GM23248 (cell line): ENCODE data around the gene GNAT3. TPM values are rescaled to one million over a fixed set of nuclear protein-coding genes. Genes with fewer than 3 reads are reported as not detected.

Experiments
- DNase-seq: peaks from one replicate; pipeline ENCODE4 v3.0.0-alpha.2; 2015
- H2AFZ ChIP-seq: fragments of 200-600 bp; sonication (generic); 2 replicates; pipeline ENCODE4 v1.6.1; 2016; ENCODE audit warnings: antibody characterized with exemption
- H3F3A ChIP-seq: fragments of 200-600 bp; sonication (generic); 2 replicates; pipeline ENCODE4 v1.6.1; 2016; ENCODE audit warnings: mild to moderate bottlenecking, antibody characterized with exemption, mixed run types; ENCODE audit not compliant: insufficient read depth
- H3K27ac ChIP-seq: fragments of 200-600 bp; sonication (generic); 2 replicates; pipeline ENCODE4 v1.5.1; 2016; ENCODE audit warnings: mild to moderate bottlenecking
- H3K27me3 ChIP-seq: fragments of 200-600 bp; sonication (generic); replicated peaks from 2 replicates; pipeline ENCODE4 v1.6.1; 2016; ENCODE audit warnings: mild to moderate bottlenecking; ENCODE audit not compliant: insufficient read depth
- H3K36me3 ChIP-seq: fragments of 200-600 bp; sonication (generic); 2 replicates; pipeline ENCODE4 v1.6.1; 2016; ENCODE audit warnings: low read depth, mild to moderate bottlenecking
- H3K4me1 ChIP-seq: fragments of 200-600 bp; sonication (generic); 2 replicates; pipeline ENCODE4 v1.6.1; 2016; ENCODE audit warnings: mild to moderate bottlenecking; ENCODE audit not compliant: insufficient read depth
- H3K4me2 ChIP-seq: fragments of 200-600 bp; sonication (generic); one replicate; pipeline ENCODE4 v1.6.1; 2016; ENCODE audit warnings: mild to moderate bottlenecking; ENCODE audit not compliant: unreplicated experiment
- H3K4me3 ChIP-seq: fragments of 200-600 bp; sonication (generic); 2 replicates; pipeline ENCODE4 v1.5.1; 2016; ENCODE audit warnings: mild to moderate bottlenecking
- H3K79me2 ChIP-seq: fragments of 200-600 bp; sonication (generic); 2 replicates; pipeline ENCODE4 v1.6.1; 2016; ENCODE audit warnings: mild to moderate bottlenecking; ENCODE audit not compliant: insufficient read depth
- H3K9ac ChIP-seq: fragments of 200-600 bp; sonication (generic); 2 replicates; pipeline ENCODE4 v1.6.1; 2016; ENCODE audit warnings: mild to moderate bottlenecking
- H3K9me2 ChIP-seq: fragments of 200-600 bp; sonication (generic); 2 replicates; pipeline ENCODE4 v1.6.1; 2016; ENCODE audit warnings: mixed run types, mild to moderate bottlenecking, moderate library complexity; ENCODE audit not compliant: insufficient read depth
- H3K9me3 ChIP-seq: fragments of 200-600 bp; sonication (generic); one replicate; pipeline ENCODE4 v1.6.1; 2017; ENCODE audit warnings: low read depth
- H4K20me1 ChIP-seq: fragments of 200-600 bp; sonication (generic); 2 replicates; pipeline ENCODE4 v1.6.0; 2016; ENCODE audit not compliant: insufficient read depth
- EZH2 ChIP-seq: fragments of 200-600 bp; sonication (generic); IDR thresholded peaks from 2 replicates; pipeline ENCODE4 v1.6.1; 2018; ENCODE audit warnings: antibody characterized with exemption, mild to moderate bottlenecking; ENCODE audit not compliant: insufficient read depth, poor library complexity, severe bottlenecking
- EZH2phosphoT487 ChIP-seq: fragments of 200-600 bp; sonication (generic); IDR thresholded peaks from 2 replicates; pipeline ENCODE4 v1.6.1; 2018; ENCODE audit warnings: antibody characterized with exemption, moderate library complexity, mild to moderate bottlenecking, low read depth; ENCODE audit not compliant: insufficient read depth
- WGBS, 2 experiments: methylation state at CpG; one replicate each; pipeline ENCODE4 v1.1.6; 2015 to 2017; ENCODE audit warnings: low lambda C conversion rate in 2 of 2, low coverage in 1 of 2; ENCODE audit errors: missing lambda C conversion rate in 2 of 2; 5-methylcytosine and 5-hydroxymethylcytosine counted together
- in situ Hi-C: fragments of 300-500 bp; cut with MboI; formaldehyde crosslinking; loops from 2 replicates; pipeline ENCODE4 v1.15.0; 2020
- polyA plus RNA-seq: library from polyadenylated mRNA; unstranded; fragments of >200 nt; fragmentation: Nextera tagmentation; extraction: Ambion mirVana; gene quantifications from 2 replicates; pipeline ENCODE4 v1.2.1, GENCODE V29; 2016
- total RNA-seq: library from RNA; depleted of rRNA; stranded (reverse); fragments of >200 nt; shearing (Covaris generic); gene quantifications from 2 replicates; pipeline ENCODE4 v1.2.3, GENCODE V29; 2014

GNAT3 gene
- total and polyA plus RNA-seq, 2 experiments from 2014 or later = not detected

- TF ChIP-seq EZH2 = no peak
- Histone ChIP-seq H2AFZ (no peak overlapping the region), H4K20me1 (no peaks in the 10 kb centered on the region), H3K79me2 (no peaks in the 10 kb centered on the region), H3K4me3 (no peak overlapping the region), H3F3A (no peaks in the 10 kb centered on the region), H3K36me3 (no peaks in the 10 kb centered on the region), H3K9ac (no peak overlapping the region), H3K27me3 (no peaks in the 10 kb centered on the region), H3K9me2 (no peaks in the 10 kb centered on the region), H3K4me2 (no peak overlapping the region), H3K27ac (no peak overlapping the region), H3K9me3 (no peaks in the 10 kb centered on the region), H3K4me1 (no peaks in the 10 kb centered on the region)
- 88 to 91% methylated on average over 4 of the region's 4 CpGs for WGBS, 2 experiments
- no peak for DNase-seq
- in situ Hi-C loops = no loop called here
These were observed 51.9 kb downstream of the GNAT3 start for GRCh38 chr7:80459776-80460510.

GRCh38 chr7:80458822-80459725 is 52.8 kb downstream of the GNAT3 start:
- Histone ChIP-seq H2AFZ (no peak overlapping the region), H3K9me2 (no peaks in the 10 kb centered on the region), H3K36me3 (no peaks in the 10 kb centered on the region), H3K4me2 (no peak overlapping the region), H3F3A (no peaks in the 10 kb centered on the region), H3K9me3 (no peaks in the 10 kb centered on the region), H3K9ac (no peak overlapping the region), H3K27ac (no peak overlapping the region), H3K4me3 (no peak overlapping the region), H4K20me1 (no peaks in the 10 kb centered on the region), H3K27me3 (no peaks in the 10 kb centered on the region), H3K4me1 (no peaks in the 10 kb centered on the region), H3K79me2 (no peaks in the 10 kb centered on the region)
- in situ Hi-C loops = no loop called here
- 89 to 90% methylated on average over 6 of the region's 6 CpGs for WGBS, 2 experiments
- no peak for DNase-seq
- TF ChIP-seq EZH2phosphoT487 (no peak), EZH2 (no peak)

- 47 to 56% methylated on average over 2 of the region's 2 CpGs for WGBS, 2 experiments
- Histone ChIP-seq H3K9me2 (no peaks in the 10 kb centered on the region), H2AFZ (no peak overlapping the region), H3K4me1 (peaks cover 8% of the 10 kb centered on the region; the same call in 1 of the 2 replicates), H3K9me3 (no peaks in the 10 kb centered on the region), H3K4me2 (no peak overlapping the region), H3K27me3 (no peaks in the 10 kb centered on the region), H3K36me3 (no peaks in the 10 kb centered on the region), H3K79me2 (no peaks in the 10 kb centered on the region), H4K20me1 (no peaks in the 10 kb centered on the region), H3K9ac (no peak overlapping the region), H3K27ac (no peak overlapping the region), H3F3A (no peaks in the 10 kb centered on the region), H3K4me3 (no peak overlapping the region)
- TF ChIP-seq EZH2phosphoT487 (no peak), EZH2 (no peak)
- DNase-seq = peak; percentile 38
- in situ Hi-C loops = no loop called here
These were observed 58.0 kb downstream of the GNAT3 start for GRCh38 chr7:80453699-80454340.

- H3K4me3 ChIP-seq = no peak overlapping the region
- peaks cover 8% of the 10 kb centered on the region; the same call in 1 of the 2 replicates for H3K4me1 ChIP-seq
- no peaks in the 10 kb centered on the region for H3K79me2 ChIP-seq
- no peak overlapping the region for H3K9ac ChIP-seq
- WGBS, 2 experiments = 71 to 77% methylated on average over 6 of the region's 6 CpGs
- no peaks in the 10 kb centered on the region for H3F3A ChIP-seq
- no peaks in the 10 kb centered on the region for H3K9me2 ChIP-seq
- TF ChIP-seq EZH2phosphoT487 (no peak), EZH2 (no peak)
- no peaks in the 10 kb centered on the region for H3K27me3 ChIP-seq
- in situ Hi-C loops = no loop called here
- H3K27ac ChIP-seq = no peak overlapping the region
- no peaks in the 10 kb centered on the region for H4K20me1 ChIP-seq
- H2AFZ ChIP-seq = peak overlapping the region; percentile 41
- no peaks in the 10 kb centered on the region for H3K9me3 ChIP-seq
- H3K4me2 ChIP-seq = no peak overlapping the region
- H3K36me3 ChIP-seq = no peaks in the 10 kb centered on the region
- DNase-seq = peak; percentile 44
These were observed 61.1 kb downstream of the GNAT3 start for GRCh38 chr7:80450621-80451308.
